Fibroblast of lung (primary cell): ENCODE measurements around the gene EVI5.

Source experiments
- CTCF ChIP-seq, 2 donors: IDR thresholded peaks in 1 of 2; conservative IDR thresholded peaks in 1 of 2; 1 replicate in 1 of 2; 2 replicates in 1 of 2; pipeline ENCODE4 v1.5.1; 2011 to 2012; ENCODE audit warnings: low read length in 2 of 2, control low read depth in 1 of 2, inconsistent platforms in 1 of 2, low read depth in 1 of 2, mild to moderate bottlenecking in 1 of 2
- EZH2 ChIP-seq: IDR thresholded peaks from 2 replicates; pipeline ENCODE4 v1.5.1; 2012; ENCODE audit warnings: low read length, control low read depth, mild to moderate bottlenecking; ENCODE audit errors: missing control alignments

GRCh38 chr1:92756537-92756936 lies 28.4 kb downstream of the EVI5 start:
- TF ChIP-seq CTCF (conservative IDR thresholded peaks at IDR 0.05 in 1 of 2, IDR thresholded peaks at IDR 0.05 in 1 of 2; ENCODE audit: low read depth in 1 of 2, low read length in 2 of 2) (no peak), EZH2 (no peak)
